ENCODE data around the gene NR1H2. TPM values are rescaled to one million over a fixed set of nuclear protein-coding genes. Genes with fewer than 3 reads are reported as not detected.

The NR1H2 gene
- total RNA-seq, 2 donors from 2014 or later, result 58.3 to 81.3 TPM

- Mint-ChIP-seq H3K9me3 (no peaks in the 10 kb centered on the region), H3K27me3 (no peaks in the 10 kb centered on the region), H3K4me3 (no peak overlapping the region), H3K36me3 (ENCODE audit: low read depth) (peaks cover 72% of the 10 kb centered on the region), H3K27ac (no peak overlapping the region), H3K4me1 (peaks cover 7% of the 10 kb centered on the region)
- ATAC-seq (replicated peaks), result no peak
These were observed 17.8 kb downstream of the NR1H2 start for GRCh38 chr19:50394017-50394416.

GRCh38 chr19:50398675-50399367, 22.6 kb downstream of the NR1H2 start:
- peaks cover 7% of the 10 kb centered on the region for H3K4me1 Mint-ChIP-seq
- no peaks in the 10 kb centered on the region for H3K9me3 Mint-ChIP-seq
- ATAC-seq (replicated peaks), result no peak
- H3K4me3 Mint-ChIP-seq, result no peak overlapping the region
- no peaks in the 10 kb centered on the region for H3K27me3 Mint-ChIP-seq
- no peak overlapping the region for H3K27ac Mint-ChIP-seq
- peaks cover 47% of the 10 kb centered on the region for H3K36me3 Mint-ChIP-seq (ENCODE audit: low read depth)

- Mint-ChIP-seq H3K27ac (no peak overlapping the region), H3K27me3 (no peaks in the 10 kb centered on the region), H3K4me1 (peaks cover 7% of the 10 kb centered on the region), H3K36me3 (ENCODE audit: low read depth) (peaks cover 48% of the 10 kb centered on the region), H3K9me3 (no peaks in the 10 kb centered on the region), H3K4me3 (no peak overlapping the region)
- ATAC-seq (replicated peaks), result no peak
These were observed 23.1 kb downstream of the NR1H2 start for GRCh38 chr19:50399368-50399745.

DNA sequence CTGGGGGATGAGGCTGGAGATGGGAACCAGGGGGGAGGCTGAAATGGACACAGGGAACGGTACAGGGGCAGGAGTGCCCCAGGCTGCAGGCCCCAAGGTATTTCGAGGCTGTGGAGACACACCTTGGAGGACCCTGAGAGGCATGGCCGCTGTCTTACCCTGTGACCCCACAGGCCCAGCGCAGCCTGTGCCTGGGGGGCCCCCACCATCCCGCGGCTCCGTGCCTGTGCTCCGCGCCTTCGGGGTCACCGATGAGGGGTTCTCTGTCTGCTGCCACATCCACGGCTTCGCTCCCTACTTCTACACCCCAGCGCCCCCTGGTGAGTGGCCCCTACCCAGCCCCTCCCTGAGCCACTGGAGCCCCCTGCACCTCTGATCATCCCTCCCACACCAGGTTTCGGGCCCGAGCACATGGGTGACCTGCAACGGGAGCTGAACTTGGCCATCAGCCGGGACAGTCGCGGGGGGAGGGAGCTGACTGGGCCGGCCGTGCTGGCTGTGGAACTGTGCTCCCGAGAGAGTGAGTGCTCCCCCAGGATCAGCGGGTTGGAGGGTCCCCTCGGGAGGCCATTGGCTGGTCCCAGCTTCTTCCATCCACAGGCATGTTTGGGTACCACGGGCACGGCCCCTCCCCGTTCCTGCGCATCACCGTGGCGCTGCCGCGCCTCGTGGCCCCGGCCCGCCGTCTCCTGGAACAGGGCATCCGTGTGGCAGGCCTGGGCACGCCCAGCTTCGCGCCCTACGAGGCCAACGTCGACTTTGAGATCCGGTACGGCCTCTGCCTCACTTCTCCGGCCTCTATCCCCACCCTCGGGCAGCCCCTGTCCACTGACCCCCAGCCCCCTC, 25.6 kb downstream of the NR1H2 start:
- H3K4me3 Mint-ChIP-seq, result no peak overlapping the region
- no peaks in the 10 kb centered on the region for H3K27me3 Mint-ChIP-seq

GRCh38 chr19:50402544-50403301, 26.5 kb downstream of the NR1H2 start:
- Mint-ChIP-seq H3K4me3 (no peak overlapping the region), H3K27ac (no peak overlapping the region), H3K4me1 (peaks cover 5% of the 10 kb centered on the region), H3K27me3 (no peaks in the 10 kb centered on the region), H3K9me3 (no peaks in the 10 kb centered on the region), H3K36me3 (ENCODE audit: low read depth) (peaks cover 65% of the 10 kb centered on the region)
- ATAC-seq (replicated peaks), result no peak

More for the DNA sequence above, 25.6 kb downstream of the NR1H2 start:
- Mint-ChIP-seq H3K9me3 (no peaks in the 10 kb centered on the region), H3K36me3 (ENCODE audit: low read depth) (peaks cover 62% of the 10 kb centered on the region), H3K4me1 (peaks cover 7% of the 10 kb centered on the region), H3K27ac (no peak overlapping the region)
- ATAC-seq (replicated peaks), result no peak

- Mint-ChIP-seq H3K36me3 (ENCODE audit: low read depth) (peaks cover 60% of the 10 kb centered on the region), H3K4me1 (no peaks in the 10 kb centered on the region), H3K4me3 (no peak overlapping the region), H3K27ac (no peak overlapping the region), H3K9me3 (no peaks in the 10 kb centered on the region), H3K27me3 (no peaks in the 10 kb centered on the region)
- ATAC-seq (replicated peaks), result no peak
These were observed 30.0 kb downstream of the NR1H2 start for GRCh38 chr19:50406156-50406820.

DNA sequence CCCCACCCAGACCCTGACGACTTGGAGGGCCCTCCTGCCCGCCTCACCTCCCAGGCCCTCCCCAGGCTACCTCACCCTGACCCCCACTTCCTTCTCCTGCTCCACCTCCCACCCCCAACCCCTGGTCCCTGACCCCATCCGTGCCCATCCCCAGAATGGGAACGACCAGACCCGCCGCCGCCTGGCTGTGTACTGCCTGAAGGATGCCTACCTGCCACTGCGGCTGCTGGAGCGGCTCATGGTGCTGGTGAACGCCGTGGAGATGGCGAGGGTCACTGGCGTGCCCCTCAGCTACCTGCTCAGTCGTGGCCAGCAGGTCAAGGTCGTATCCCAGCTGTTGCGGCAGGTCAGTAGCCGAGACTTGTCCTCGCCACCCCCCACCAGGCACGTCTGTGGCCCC, 30.6 kb downstream of the NR1H2 start:
- Mint-ChIP-seq H3K4me1 (no peaks in the 10 kb centered on the region), H3K27ac (no peak overlapping the region), H3K4me3 (no peak overlapping the region), H3K36me3 (ENCODE audit: low read depth) (peaks cover 60% of the 10 kb centered on the region), H3K27me3 (no peaks in the 10 kb centered on the region), H3K9me3 (no peaks in the 10 kb centered on the region)
- no peak for ATAC-seq (replicated peaks)

DNA sequence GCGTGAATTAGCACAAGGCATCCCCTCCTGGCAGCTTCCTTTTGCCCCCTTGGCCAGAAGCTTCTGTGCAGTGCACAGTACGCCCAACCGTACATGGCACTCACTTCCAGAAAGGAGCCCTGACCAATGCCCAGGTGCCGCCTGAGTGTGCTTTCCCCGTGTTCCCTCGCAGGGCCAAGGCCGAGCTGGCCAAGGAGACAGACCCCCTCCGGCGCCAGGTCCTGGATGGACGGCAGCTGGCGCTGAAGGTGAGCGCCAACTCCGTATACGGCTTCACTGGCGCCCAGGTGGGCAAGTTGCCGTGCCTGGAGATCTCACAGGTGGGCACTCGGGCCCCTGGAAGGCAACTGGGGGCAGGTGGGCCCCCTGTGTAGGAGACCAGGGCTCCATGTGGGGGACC, 33.1 kb downstream of the NR1H2 start:
- no peak for ATAC-seq (replicated peaks)
- Mint-ChIP-seq H3K9me3 (no peaks in the 10 kb centered on the region), H3K4me3 (no peak overlapping the region), H3K27me3 (no peaks in the 10 kb centered on the region), H3K4me1 (no peaks in the 10 kb centered on the region), H3K27ac (no peak overlapping the region), H3K36me3 (ENCODE audit: low read depth) (peaks cover 64% of the 10 kb centered on the region)

GRCh38 chr19:50410109-50410508, 33.9 kb downstream of the NR1H2 start:
- Mint-ChIP-seq H3K9me3 (no peaks in the 10 kb centered on the region), H3K4me3 (no peak overlapping the region), H3K27me3 (no peaks in the 10 kb centered on the region), H3K36me3 (ENCODE audit: low read depth) (peaks cover 62% of the 10 kb centered on the region), H3K4me1 (no peaks in the 10 kb centered on the region), H3K27ac (no peak overlapping the region)
- ATAC-seq (replicated peaks), result no peak

GRCh38 chr19:50412419-50412818, 36.2 kb downstream of the NR1H2 start:
- no peak overlapping the region for H3K4me3 Mint-ChIP-seq
- H3K27me3 Mint-ChIP-seq, result no peaks in the 10 kb centered on the region
- H3K9me3 Mint-ChIP-seq, result no peaks in the 10 kb centered on the region
- no peak overlapping the region for H3K27ac Mint-ChIP-seq
- H3K36me3 Mint-ChIP-seq (ENCODE audit: low read depth), result peaks cover 45% of the 10 kb centered on the region
- ATAC-seq (replicated peaks), result no peak
- H3K4me1 Mint-ChIP-seq, result no peaks in the 10 kb centered on the region

- H3K27me3 Mint-ChIP-seq, result no peaks in the 10 kb centered on the region
- H3K4me3 Mint-ChIP-seq, result no peak overlapping the region
- ATAC-seq (replicated peaks), result no peak
- H3K9me3 Mint-ChIP-seq, result no peaks in the 10 kb centered on the region
- H3K27ac Mint-ChIP-seq, result no peak overlapping the region
- no peaks in the 10 kb centered on the region for H3K4me1 Mint-ChIP-seq
- peaks cover 45% of the 10 kb centered on the region for H3K36me3 Mint-ChIP-seq (ENCODE audit: low read depth)
These were observed 36.8 kb downstream of the NR1H2 start for GRCh38 chr19:50413096-50413495.

- H3K36me3 Mint-ChIP-seq (ENCODE audit: low read depth), result peaks cover 44% of the 10 kb centered on the region
- no peak overlapping the region for H3K27ac Mint-ChIP-seq
- H3K4me3 Mint-ChIP-seq, result no peak overlapping the region
- H3K4me1 Mint-ChIP-seq, result no peaks in the 10 kb centered on the region
- ATAC-seq (replicated peaks), result no peak
- H3K27me3 Mint-ChIP-seq, result peaks cover 2% of the 10 kb centered on the region
- no peaks in the 10 kb centered on the region for H3K9me3 Mint-ChIP-seq
These were observed 37.3 kb downstream of the NR1H2 start for GRCh38 chr19:50413531-50413930.

DNA sequence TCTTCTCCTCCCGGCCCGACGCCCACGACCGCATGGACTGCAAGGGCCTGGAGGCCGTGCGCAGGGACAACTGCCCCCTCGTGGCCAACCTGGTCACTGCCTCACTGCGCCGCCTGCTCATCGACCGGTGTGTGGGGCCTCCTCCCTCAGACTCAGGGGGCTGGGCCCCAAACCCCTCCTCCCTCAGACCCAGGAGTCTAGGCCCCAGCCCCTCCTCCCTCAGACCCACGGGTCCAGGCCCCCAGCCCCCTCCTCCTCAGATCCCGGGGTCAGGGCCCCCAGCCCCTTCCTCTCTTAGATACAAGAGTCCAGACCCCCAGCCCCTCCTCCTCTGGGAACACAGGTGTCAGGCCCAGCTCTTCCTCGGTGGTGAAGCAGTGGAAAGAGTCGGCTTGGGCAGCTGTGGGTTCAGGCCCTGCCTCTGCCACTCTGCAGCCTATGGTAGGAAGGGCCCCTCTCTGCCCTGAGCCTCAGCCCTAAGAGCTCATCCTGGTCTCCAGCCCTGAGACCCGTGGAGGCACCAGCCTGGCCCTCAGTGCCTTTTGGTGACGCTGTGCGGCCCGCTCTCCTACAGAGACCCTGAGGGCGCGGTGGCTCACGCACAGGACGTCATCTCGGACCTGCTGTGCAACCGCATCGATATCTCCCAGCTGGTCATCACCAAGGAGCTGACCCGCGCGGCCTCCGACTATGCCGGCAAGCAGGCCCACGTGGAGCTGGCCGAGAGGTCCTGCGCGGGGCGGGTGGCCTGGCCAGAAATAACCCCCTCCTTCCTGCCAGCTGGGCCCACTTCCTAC, 38.8 kb downstream of the NR1H2 start:
- Mint-ChIP-seq H3K4me3 (no peak overlapping the region), H3K27me3 (peaks cover 13% of the 10 kb centered on the region), H3K27ac (peak overlapping the region; percentile 36), H3K9me3 (no peaks in the 10 kb centered on the region), H3K36me3 (ENCODE audit: low read depth) (peaks cover 49% of the 10 kb centered on the region), H3K4me1 (peaks cover 9% of the 10 kb centered on the region)
- peak; percentile 85 for ATAC-seq (replicated peaks)

- no peak for ATAC-seq (replicated peaks)
- Mint-ChIP-seq H3K27me3 (peaks cover 16% of the 10 kb centered on the region), H3K4me3 (no peak overlapping the region), H3K4me1 (peaks cover 11% of the 10 kb centered on the region), H3K9me3 (no peaks in the 10 kb centered on the region), H3K27ac (no peak overlapping the region), H3K36me3 (ENCODE audit: low read depth) (peaks cover 43% of the 10 kb centered on the region)
These were observed 39.4 kb downstream of the NR1H2 start for GRCh38 chr19:50415661-50416033.
